HG02884 (cell line): ENCODE data around the gene TRPC1.
"Not testable (repeated sequence)": the region's sequence is repeated elsewhere in the genome, so short reads cannot be mapped to it uniquely, and the experiment has no call there.

Experiments used
- ATAC-seq: cut with Tn5 transposase; IDR thresholded peaks from one replicate; pipeline ENCODE4 v1.9.1; 2021; ENCODE audit warnings: mild to moderate bottlenecking, moderate library complexity; ENCODE audit not compliant: unreplicated experiment

Gene TRPC1

GRCh38 chr3:142750531-142750930 lies 26.7 kb downstream of the TRPC1 start:
- not testable (repeated sequence) for ATAC-seq

GRCh38 chr3:142752605-142753004 lies 28.8 kb downstream of the TRPC1 start:
- not testable (repeated sequence) for ATAC-seq

- no peak for ATAC-seq
Observed at GRCh38 chr3:142754494-142754893, 30.7 kb downstream of the TRPC1 start.

GRCh38 chr3:142768338-142768737 lies 44.5 kb downstream of the TRPC1 start:
- ATAC-seq: no peak

- ATAC-seq: no peak
Observed at GRCh38 chr3:142777927-142778326, 54.1 kb downstream of the TRPC1 start.

- ATAC-seq: no peak
Observed at GRCh38 chr3:142778541-142778940, 54.7 kb downstream of the TRPC1 start.

GRCh38 chr3:142779591-142779990 lies 55.8 kb downstream of the TRPC1 start:
- ATAC-seq: no peak

GRCh38 chr3:142782616-142783015 lies 58.8 kb downstream of the TRPC1 start:
- ATAC-seq: no peak

GRCh38 chr3:142784228-142784627 lies 60.4 kb downstream of the TRPC1 start:
- ATAC-seq: no peak

- ATAC-seq: no peak
Observed at GRCh38 chr3:142785996-142786395, 62.2 kb downstream of the TRPC1 start.

GRCh38 chr3:142787719-142788118 lies 63.9 kb downstream of the TRPC1 start:
- no peak for ATAC-seq

- no peak for ATAC-seq
Observed at GRCh38 chr3:142794508-142794907, 70.7 kb downstream of the TRPC1 start.

- ATAC-seq: no peak
Observed at GRCh38 chr3:142795332-142795731, 71.5 kb downstream of the TRPC1 start.

- no peak for ATAC-seq
Observed at GRCh38 chr3:142796823-142797222, 73.0 kb downstream of the TRPC1 start.

- ATAC-seq: no peak
Observed at GRCh38 chr3:142801746-142802145, 77.9 kb downstream of the TRPC1 start.

GRCh38 chr3:142802891-142803290 lies 79.1 kb downstream of the TRPC1 start:
- no peak for ATAC-seq

- no peak for ATAC-seq
Observed at GRCh38 chr3:142808103-142808917, 84.5 kb downstream of the TRPC1 start.

- ATAC-seq: no peak
Observed at GRCh38 chr3:142809259-142809658, 85.4 kb downstream of the TRPC1 start.

GRCh38 chr3:142815803-142816202 lies 92.0 kb downstream of the TRPC1 start:
- ATAC-seq: no peak

- no peak for ATAC-seq
Observed at GRCh38 chr3:142817356-142817755, 93.5 kb downstream of the TRPC1 start.

- no peak for ATAC-seq
Observed at GRCh38 chr3:142817897-142818296, 94.1 kb downstream of the TRPC1 start.

- ATAC-seq: no peak
Observed at GRCh38 chr3:142818651-142819050, 94.8 kb downstream of the TRPC1 start.

- no peak for ATAC-seq
Observed at GRCh38 chr3:142819179-142819578, 95.3 kb downstream of the TRPC1 start.
